ENCODE data around the gene TMEM242.

GRCh38 chr6:157254538-157254937 is 68.8 kb downstream of the TMEM242 start:
- TF ChIP-seq, protein P1, sequence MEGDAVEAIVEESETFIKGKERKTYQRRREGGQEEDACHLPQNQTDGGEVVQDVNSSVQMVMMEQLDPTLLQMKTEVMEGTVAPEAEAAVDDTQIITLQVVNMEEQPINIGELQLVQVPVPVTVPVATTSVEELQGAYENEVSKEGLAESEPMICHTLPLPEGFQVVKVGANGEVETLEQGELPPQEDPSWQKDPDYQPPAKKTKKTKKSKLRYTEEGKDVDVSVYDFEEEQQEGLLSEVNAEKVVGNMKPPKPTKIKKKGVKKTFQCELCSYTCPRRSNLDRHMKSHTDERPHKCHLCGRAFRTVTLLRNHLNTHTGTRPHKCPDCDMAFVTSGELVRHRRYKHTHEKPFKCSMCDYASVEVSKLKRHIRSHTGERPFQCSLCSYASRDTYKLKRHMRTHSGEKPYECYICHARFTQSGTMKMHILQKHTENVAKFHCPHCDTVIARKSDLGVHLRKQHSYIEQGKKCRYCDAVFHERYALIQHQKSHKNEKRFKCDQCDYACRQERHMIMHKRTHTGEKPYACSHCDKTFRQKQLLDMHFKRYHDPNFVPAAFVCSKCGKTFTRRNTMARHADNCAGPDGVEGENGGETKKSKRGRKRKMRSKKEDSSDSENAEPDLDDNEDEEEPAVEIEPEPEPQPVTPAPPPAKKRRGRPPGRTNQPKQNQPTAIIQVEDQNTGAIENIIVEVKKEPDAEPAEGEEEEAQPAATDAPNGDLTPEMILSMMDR (IDR thresholded peaks at IDR 0.05; ENCODE audit: extremely low read depth in 1 of 2, insufficient read depth in 1 of 2, low read depth in 1 of 2, low read length in 2 of 2) = no peak
- no peak for TF ChIP-seq EZH2 (IDR thresholded peaks at IDR 0.05; ENCODE audit: borderline replicate concordance, low read depth, low read length, severe bottlenecking)
- no peak for TF ChIP-seq FOS (IDR thresholded peaks at IDR 0.05; ENCODE audit: borderline replicate concordance, insufficient read depth, low read length)
- no peak for TF ChIP-seq MYC (IDR thresholded peaks at IDR 0.05; ENCODE audit: low read depth, low read length)
- no peak for TF ChIP-seq POLR2A (IDR thresholded peaks at IDR 0.05; ENCODE audit: low read depth, low read length)
- TF ChIP-seq POLR2AphosphoS5 (IDR thresholded peaks at IDR 0.05; ENCODE audit: insufficient read depth, low read depth, low read length) = no peak
- no peak for TF ChIP-seq MAX (IDR thresholded peaks at IDR 0.05; ENCODE audit: insufficient read depth, insufficient read length)
- TF ChIP-seq JUN (IDR thresholded peaks at IDR 0.05; ENCODE audit: borderline replicate concordance, insufficient read depth, insufficient read length, low read depth) = no peak
- no peak for TF ChIP-seq GATA2 (IDR thresholded peaks at IDR 0.05; ENCODE audit: insufficient read depth, insufficient read length, low read depth, low read length)

Measured in endothelial cell of umbilical vein (primary cell).